HG03460 (cell line): Measurements from ENCODE around the gene PIK3R3.

ENCODE experiments used
- ATAC-seq: cut with Tn5 transposase; IDR thresholded peaks from one replicate; pipeline ENCODE4 v1.9.1; 2021; ENCODE audit not compliant: unreplicated experiment

Gene PIK3R3

DNA sequence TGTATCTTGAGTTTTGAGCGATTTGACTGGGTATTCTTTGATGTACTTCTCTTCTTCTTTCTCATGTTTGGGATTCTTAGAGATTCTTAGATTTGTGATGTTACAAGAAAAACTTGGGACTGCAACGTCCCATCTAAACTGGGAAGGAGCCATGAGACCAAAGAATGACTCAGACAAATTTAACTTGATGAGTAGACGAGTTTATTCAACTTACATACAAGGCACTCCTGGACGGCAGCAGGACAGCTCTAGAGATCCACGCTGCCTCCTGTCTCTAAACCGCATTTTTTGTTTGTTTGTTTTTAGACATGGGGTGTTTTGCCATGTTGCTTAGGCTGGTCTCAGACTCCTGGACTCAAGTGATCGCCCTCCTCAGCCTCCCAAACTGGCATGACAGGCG is 137.1 kb downstream of the PIK3R3 start:
- no peak for ATAC-seq

DNA sequence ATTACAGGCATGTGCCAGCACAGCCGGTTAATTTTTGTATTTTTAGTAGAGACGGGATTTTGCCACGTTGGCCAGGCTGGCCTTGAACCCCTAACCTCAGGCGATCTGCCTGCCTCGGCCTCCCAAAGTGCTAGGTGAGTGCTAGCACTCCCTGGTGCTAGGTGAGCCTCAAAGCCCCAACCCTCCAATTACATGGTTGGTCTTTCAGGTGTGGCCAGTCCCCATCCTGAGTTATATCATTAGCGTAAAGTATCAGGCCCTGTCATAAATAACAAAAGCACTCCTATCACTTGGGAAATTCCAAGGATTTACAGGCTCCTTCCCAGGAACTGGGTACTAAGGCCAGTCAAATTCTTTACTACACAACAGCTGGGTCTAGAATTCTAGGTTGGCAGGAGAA is 138.0 kb downstream of the PIK3R3 start:
- ATAC-seq = no peak
